Fibroblast of lung (primary cell): Measurements from ENCODE around the gene SAYSD1.

Experiments
- EZH2 ChIP-seq: IDR thresholded peaks from 2 replicates; pipeline ENCODE4 v1.5.1; 2012; ENCODE audit warnings: low read length, control low read depth, mild to moderate bottlenecking; ENCODE audit errors: missing control alignments
- TF ChIP-seq, protein P1 (sequence below), 2 donors: IDR thresholded peaks in 1 of 2; conservative IDR thresholded peaks in 1 of 2; 1 replicate in 1 of 2; 2 replicates in 1 of 2; pipeline ENCODE4 v1.5.1; 2011 to 2012; ENCODE audit warnings: low read length in 2 of 2, control low read depth in 1 of 2, inconsistent platforms in 1 of 2, low read depth in 1 of 2, mild to moderate bottlenecking in 1 of 2

DNA sequence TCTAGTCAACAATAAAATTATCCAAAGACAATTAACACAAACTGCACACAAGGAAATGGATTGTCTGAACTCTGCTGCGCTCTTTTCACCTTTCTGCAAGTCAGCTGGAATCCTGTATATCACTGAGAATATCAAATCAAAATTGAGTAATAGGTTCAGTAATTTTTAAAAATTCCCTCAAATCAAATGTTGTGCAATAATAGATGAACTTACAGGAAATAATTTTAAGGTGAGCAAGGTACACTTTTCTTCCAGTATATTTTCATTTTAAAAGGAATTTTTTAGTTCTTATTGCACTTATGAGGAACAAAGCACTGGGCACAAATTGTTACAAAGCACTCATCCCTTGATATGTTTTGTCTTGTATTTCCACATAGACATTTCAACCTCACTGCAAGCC lies 1.2 kb downstream of the SAYSD1 start:
- TF ChIP-seq, protein P1, sequence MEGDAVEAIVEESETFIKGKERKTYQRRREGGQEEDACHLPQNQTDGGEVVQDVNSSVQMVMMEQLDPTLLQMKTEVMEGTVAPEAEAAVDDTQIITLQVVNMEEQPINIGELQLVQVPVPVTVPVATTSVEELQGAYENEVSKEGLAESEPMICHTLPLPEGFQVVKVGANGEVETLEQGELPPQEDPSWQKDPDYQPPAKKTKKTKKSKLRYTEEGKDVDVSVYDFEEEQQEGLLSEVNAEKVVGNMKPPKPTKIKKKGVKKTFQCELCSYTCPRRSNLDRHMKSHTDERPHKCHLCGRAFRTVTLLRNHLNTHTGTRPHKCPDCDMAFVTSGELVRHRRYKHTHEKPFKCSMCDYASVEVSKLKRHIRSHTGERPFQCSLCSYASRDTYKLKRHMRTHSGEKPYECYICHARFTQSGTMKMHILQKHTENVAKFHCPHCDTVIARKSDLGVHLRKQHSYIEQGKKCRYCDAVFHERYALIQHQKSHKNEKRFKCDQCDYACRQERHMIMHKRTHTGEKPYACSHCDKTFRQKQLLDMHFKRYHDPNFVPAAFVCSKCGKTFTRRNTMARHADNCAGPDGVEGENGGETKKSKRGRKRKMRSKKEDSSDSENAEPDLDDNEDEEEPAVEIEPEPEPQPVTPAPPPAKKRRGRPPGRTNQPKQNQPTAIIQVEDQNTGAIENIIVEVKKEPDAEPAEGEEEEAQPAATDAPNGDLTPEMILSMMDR (conservative IDR thresholded peaks at IDR 0.05 in 1 of 2, IDR thresholded peaks at IDR 0.05 in 1 of 2; ENCODE audit: low read depth in 1 of 2, low read length in 2 of 2) = no peak
- no peak for TF ChIP-seq EZH2
